Measurements from ENCODE around the gene KCNJ9.
A peak's percentile ranks its signal among the peaks of the same experiment; 100 is the strongest.

The KCNJ9 gene

GRCh38 chr1:160089883-160090282 lies 8.5 kb downstream of the KCNJ9 start:
- no peak for DNase-seq

GRCh38 chr1:160090760-160091159 lies 9.4 kb downstream of the KCNJ9 start:
- no peak for DNase-seq

GRCh38 chr1:160091666-160092223 lies 10.4 kb downstream of the KCNJ9 start:
- no peak for DNase-seq

GRCh38 chr1:160092366-160093068 lies 11.2 kb downstream of the KCNJ9 start:
- DNase-seq, result no peak

GRCh38 chr1:160093069-160093395 lies 11.7 kb downstream of the KCNJ9 start:
- no peak for DNase-seq

- no peak for DNase-seq
Observed at GRCh38 chr1:160093624-160094290, 12.4 kb downstream of the KCNJ9 start.

- DNase-seq, result no peak
Observed at GRCh38 chr1:160094291-160094625, 12.9 kb downstream of the KCNJ9 start.

GRCh38 chr1:160094806-160095205 lies 13.5 kb downstream of the KCNJ9 start:
- DNase-seq, result no peak

GRCh38 chr1:160095382-160096105 lies 14.2 kb downstream of the KCNJ9 start:
- DNase-seq, result no peak

- peak in 1 of 2 experiments; percentile 19 for DNase-seq
Observed at GRCh38 chr1:160096274-160097116, 15.2 kb downstream of the KCNJ9 start.

GRCh38 chr1:160097151-160097910 lies 16.0 kb downstream of the KCNJ9 start:
- peak; percentile 45 to 52 for DNase-seq

- DNase-seq, result peak; percentile 92 to 94
Observed at GRCh38 chr1:160097911-160098851, 16.8 kb downstream of the KCNJ9 start, which contains the start of gene IGSF8. Gene IGSF8, minus strand, starts transcription at chr1:160098619. Its CDS starts 147 bp downstream, at chr1:160098472.

- peak; percentile 99 to 100 for DNase-seq
Observed at GRCh38 chr1:160098852-160099561, 17.7 kb downstream of the KCNJ9 start.

- DNase-seq, result no peak
Observed at GRCh38 chr1:160099716-160100375, 18.5 kb downstream of the KCNJ9 start.

- peak; percentile 76 to 83 for DNase-seq
Observed at GRCh38 chr1:160101037-160101716, 19.8 kb downstream of the KCNJ9 start.

- DNase-seq, result no peak
Observed at GRCh38 chr1:160101717-160102522, 20.6 kb downstream of the KCNJ9 start.

GRCh38 chr1:160103658-160104408 lies 22.5 kb downstream of the KCNJ9 start:
- no peak for DNase-seq

Data from activated CD4-positive, alpha-beta T cell treated with anti-CD3 and anti-CD28 coated beads, Interleukin-2, amount 50 U/mL, for 48 hours (primary cell).